IPS DF 19.7 (cell line): ENCODE results near the gene DLGAP4.
"Not testable (repeated sequence)": the region's sequence is repeated elsewhere in the genome, so short reads cannot be mapped to it uniquely, and the experiment has no call there.

Experiments used
- DNase-seq: peaks from one replicate; pipeline ENCODE4 v3.0.0-alpha.2; 2013; ENCODE audit warnings: low read depth, low spot score

The DLGAP4 gene

GRCh38 chr20:36377348-36378326 is 71.5 kb downstream of the DLGAP4 start:
- no peak for DNase-seq

DNA sequence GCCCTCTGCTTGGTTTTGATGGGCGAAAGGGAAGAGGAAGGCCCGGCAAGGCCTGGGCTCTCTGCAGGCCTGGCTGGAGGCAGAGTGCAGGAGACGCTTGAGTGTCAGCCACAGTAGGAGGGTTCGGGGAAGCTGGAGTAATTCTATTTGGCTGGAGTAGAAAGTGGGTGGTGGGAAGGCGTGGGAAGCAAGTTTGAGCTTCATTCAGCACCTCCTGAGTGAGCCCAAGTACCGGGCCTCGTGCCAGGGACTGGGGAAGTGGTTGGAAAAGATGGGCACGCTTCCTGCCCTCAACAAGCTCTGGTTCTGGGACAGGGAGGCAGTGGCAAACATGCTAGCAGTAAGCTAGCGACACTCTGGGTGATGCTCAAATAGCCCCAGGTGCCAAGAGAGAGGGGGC is 72.5 kb downstream of the DLGAP4 start:
- DNase-seq: no peak

DNA sequence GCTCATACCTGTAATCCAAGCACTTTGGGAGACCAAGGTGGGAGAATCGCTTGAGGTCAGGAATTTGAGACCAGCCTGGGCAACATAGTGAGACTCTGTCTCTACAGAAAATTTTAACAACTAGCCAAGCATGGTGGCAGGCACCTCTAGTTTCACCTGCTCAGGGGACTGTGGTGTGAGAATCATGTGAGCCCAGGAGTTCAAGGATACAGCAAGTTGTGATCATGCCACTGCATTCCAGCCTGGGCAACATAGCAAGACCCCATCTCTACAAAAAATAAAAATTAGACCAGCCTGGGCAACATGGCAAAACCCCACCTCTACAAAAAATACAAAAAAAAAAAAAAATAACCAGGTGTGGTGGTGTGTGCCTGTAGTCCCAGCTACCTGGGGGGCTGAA is 73.8 kb downstream of the DLGAP4 start:
- not testable (repeated sequence) for DNase-seq

GRCh38 chr20:36384022-36384619 is 78.0 kb downstream of the DLGAP4 start:
- no peak for DNase-seq

GRCh38 chr20:36385503-36385902 is 79.4 kb downstream of the DLGAP4 start:
- DNase-seq: no peak

DNA sequence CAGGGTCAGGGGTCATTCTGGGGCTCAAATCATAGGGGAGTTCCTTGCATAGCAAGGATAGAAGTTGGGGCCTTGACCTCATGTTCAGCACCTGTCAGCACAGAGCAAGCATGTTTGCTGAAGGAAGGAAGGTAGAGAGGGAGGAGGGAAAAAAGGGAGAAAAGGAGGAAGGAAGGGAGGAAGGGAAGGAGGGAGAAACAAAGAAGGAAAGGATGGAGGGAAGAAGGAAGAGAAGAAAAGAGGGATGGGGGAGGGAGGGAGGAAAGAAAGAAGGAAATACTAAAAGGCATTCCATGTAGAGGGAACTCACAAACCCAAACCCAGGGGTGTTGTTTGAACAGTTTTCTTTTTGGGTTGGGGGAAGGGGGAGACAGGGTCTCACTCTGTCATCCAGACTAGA is 80.1 kb downstream of the DLGAP4 start:
- no peak for DNase-seq

DNA sequence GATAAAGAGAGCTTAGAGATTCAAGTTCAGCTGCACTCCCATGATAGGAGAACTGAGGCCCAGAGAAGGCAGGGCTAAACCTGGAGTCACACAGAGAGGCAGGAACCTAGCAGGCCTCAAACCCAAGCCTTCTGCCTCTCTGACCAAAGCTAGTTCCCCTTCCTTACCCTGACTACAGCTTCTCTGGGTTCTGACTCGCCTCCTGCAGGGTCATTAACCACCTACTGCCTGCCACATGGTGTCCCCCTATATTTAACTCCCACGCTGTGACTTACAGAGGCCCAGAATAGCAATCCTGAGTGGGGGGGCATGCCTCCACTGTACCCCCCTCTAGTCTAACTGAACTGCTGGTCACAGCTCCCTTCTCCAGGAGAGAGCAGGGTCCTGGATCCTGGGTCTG is 84.1 kb downstream of the DLGAP4 start:
- DNase-seq: no peak

- no peak for DNase-seq
Observed at GRCh38 chr20:36390719-36391415, 84.7 kb downstream of the DLGAP4 start.

DNA sequence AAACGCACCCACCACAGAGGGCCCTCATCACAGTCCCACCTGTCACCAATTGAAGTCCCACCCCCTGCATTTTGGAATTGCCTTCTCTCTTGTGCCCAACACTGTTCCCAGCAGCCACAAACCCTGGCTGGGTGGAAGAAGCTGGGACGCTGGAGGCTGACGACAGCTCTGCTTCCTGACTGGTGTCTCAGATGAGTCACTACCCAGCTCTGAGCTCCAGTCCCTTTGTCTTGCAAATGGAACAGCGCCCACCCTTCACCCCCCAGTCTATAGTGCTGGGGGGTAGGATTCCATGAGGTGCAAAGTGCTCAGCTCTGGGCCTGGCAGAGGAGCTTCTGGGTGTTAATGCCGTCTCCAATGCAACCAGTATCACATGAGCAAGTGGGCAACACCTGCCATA is 85.3 kb downstream of the DLGAP4 start:
- no peak for DNase-seq

DNA sequence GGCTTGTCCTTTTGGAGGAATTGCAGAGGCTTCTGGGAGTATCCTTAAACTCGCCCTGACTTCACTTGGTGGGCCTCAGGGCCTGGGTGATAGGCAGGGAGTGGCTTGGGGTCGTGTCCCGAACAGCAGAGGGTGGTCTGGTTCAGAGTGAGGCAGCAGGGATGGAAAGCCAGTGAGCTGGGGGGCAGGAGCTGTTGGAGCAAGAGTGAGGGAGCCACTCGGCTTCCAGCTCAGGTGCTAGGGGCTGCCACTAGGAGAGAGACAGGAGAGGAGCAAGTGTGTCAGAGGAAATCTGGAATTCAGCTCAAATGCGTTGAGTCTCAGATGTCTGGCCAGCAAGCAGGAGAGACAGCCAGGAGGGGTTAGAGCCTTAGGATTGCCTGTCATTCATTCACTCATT is 85.8 kb downstream of the DLGAP4 start:
- no peak for DNase-seq

DNA sequence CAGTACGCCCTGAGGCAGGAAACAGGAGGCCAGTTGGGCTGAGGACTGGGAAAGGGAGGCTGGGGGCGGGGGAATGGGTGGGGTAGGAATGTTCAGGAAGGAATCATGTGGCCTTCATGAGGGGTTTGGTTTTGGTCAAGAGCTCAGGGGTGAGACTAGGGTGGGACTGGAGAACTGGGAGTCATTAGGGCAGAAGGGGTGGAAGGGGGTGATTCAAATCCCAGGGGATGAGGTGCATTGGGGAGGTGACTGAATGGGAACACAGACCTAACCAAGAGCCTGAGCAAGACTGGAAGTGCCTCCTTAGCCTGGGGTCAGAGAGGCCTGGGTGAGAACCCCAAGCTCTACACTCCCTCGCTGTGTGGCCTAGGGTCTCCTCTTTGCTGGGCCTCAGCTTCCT is 86.8 kb downstream of the DLGAP4 start:
- no peak for DNase-seq

- DNase-seq: no peak
Observed at GRCh38 chr20:36394340-36394965, 88.3 kb downstream of the DLGAP4 start.

- no peak for DNase-seq
Observed at GRCh38 chr20:36396340-36396739, 90.2 kb downstream of the DLGAP4 start.

GRCh38 chr20:36396847-36397630 is 90.9 kb downstream of the DLGAP4 start:
- no peak for DNase-seq

- no peak for DNase-seq
Observed at GRCh38 chr20:36398515-36398914, 92.4 kb downstream of the DLGAP4 start.

GRCh38 chr20:36399147-36399968 is 93.2 kb downstream of the DLGAP4 start:
- DNase-seq: peak; percentile 94

- DNase-seq: no peak
Observed at GRCh38 chr20:36399969-36400545, 93.9 kb downstream of the DLGAP4 start.

GRCh38 chr20:36400909-36401735 is 95.0 kb downstream of the DLGAP4 start:
- no peak for DNase-seq

DNA sequence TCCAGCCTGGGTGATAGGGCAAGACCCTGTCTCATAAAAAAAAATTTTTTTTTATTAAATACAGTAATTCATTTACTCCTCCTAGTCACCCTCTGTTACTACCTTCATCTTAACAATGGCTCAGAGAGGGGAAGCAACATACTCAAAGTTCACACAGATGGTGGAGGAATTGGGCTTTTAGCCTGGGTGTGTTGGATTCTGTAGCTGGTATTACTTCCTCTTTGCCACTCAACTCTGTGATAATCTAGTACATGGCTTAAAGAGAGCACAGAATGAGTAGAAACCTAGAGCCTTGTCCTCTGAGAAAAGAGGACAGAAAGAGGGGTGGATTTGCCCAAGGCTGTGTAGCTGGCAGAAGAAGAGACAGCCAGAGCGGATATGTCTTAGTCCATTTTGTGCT is 96.6 kb downstream of the DLGAP4 start:
- no peak for DNase-seq
